ENCODE measurements around the gene THBD.
"Not testable (repeated sequence)": the region's sequence is repeated elsewhere in the genome, so short reads cannot be mapped to it uniquely, and the experiment has no call there.

The THBD gene

GRCh38 chr20:23033918-23034317, 15.6 kb downstream of the THBD start:
- DNase-seq = no peak

- DNase-seq = no peak
Measured at GRCh38 chr20:23032750-23033078, 16.8 kb downstream of the THBD start.

- DNase-seq = no peak
Measured at GRCh38 chr20:23032056-23032749, 17.3 kb downstream of the THBD start.

GRCh38 chr20:23031346-23031745, 18.1 kb downstream of the THBD start:
- no peak for DNase-seq

GRCh38 chr20:23029324-23029723, 20.1 kb downstream of the THBD start:
- DNase-seq = peak in 1 of 2 donors; percentile 12

- no peak for DNase-seq
Measured at GRCh38 chr20:23028392-23028791, 21.1 kb downstream of the THBD start.

GRCh38 chr20:23027721-23028120, 21.8 kb downstream of the THBD start:
- DNase-seq = no peak

- not testable (repeated sequence) for DNase-seq
Measured at GRCh38 chr20:23025503-23025902, 24.0 kb downstream of the THBD start.

GRCh38 chr20:23024701-23025100, 24.8 kb downstream of the THBD start:
- DNase-seq = no peak

- DNase-seq = no peak
Measured at GRCh38 chr20:23023621-23024177, 25.8 kb downstream of the THBD start.

- DNase-seq = no peak
Measured at GRCh38 chr20:23022849-23023248, 26.6 kb downstream of the THBD start.

- DNase-seq = no peak
Measured at GRCh38 chr20:23021951-23022350, 27.5 kb downstream of the THBD start.

- DNase-seq = no peak
Measured at GRCh38 chr20:23021541-23021940, 27.9 kb downstream of the THBD start.

- DNase-seq = no peak
Measured at GRCh38 chr20:23020230-23021018, 29.0 kb downstream of the THBD start.

GRCh38 chr20:23019403-23019802, 30.1 kb downstream of the THBD start:
- DNase-seq = peak in 1 of 2 donors; percentile 58

GRCh38 chr20:23018941-23019340, 30.5 kb downstream of the THBD start:
- DNase-seq = no peak

- DNase-seq = no peak
Measured at GRCh38 chr20:23018432-23018831, 31.0 kb downstream of the THBD start.

GRCh38 chr20:23017516-23017915, 32.0 kb downstream of the THBD start:
- no peak for DNase-seq

- no peak for DNase-seq
Measured at GRCh38 chr20:23013429-23013828, 36.0 kb downstream of the THBD start.

GRCh38 chr20:23011008-23011721, 38.3 kb downstream of the THBD start:
- DNase-seq = no peak

GRCh38 chr20:23010096-23010495, 39.4 kb downstream of the THBD start:
- DNase-seq = no peak

GRCh38 chr20:23009636-23010035, 39.8 kb downstream of the THBD start:
- DNase-seq = no peak

- DNase-seq = no peak
Measured at GRCh38 chr20:23008667-23009066, 40.8 kb downstream of the THBD start.

Measured in hippocampal formation (tissue), 2 donors.